ENCODE measurements around the gene ABCC6.
"Not testable (repeated sequence)": the region's sequence is repeated elsewhere in the genome, so short reads cannot be mapped to it uniquely, and the experiment has no call there.

GRCh38 chr16:16207787-16208334 is 15.4 kb downstream of the ABCC6 start:
- not testable (repeated sequence) for TF ChIP-seq CTCF (IDR thresholded peaks at IDR 0.05; ENCODE audit: low read depth, low read length); POLR2A (IDR thresholded peaks at IDR 0.05; ENCODE audit: extremely low read depth, insufficient read length)
- TF ChIP-seq, protein P1, sequence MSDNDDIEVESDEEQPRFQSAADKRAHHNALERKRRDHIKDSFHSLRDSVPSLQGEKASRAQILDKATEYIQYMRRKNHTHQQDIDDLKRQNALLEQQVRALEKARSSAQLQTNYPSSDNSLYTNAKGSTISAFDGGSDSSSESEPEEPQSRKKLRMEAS (IDR thresholded peaks at IDR 0.05; ENCODE audit: low read depth, low read length), result not testable (repeated sequence)

All from NB4 (cell line).